Nephron (organoid): ENCODE results near the gene EEPD1.
"Not testable (repeated sequence)": the region's sequence is repeated elsewhere in the genome, so short reads cannot be mapped to it uniquely, and the experiment has no call there.

Source experiments
- H3K27ac Mint-ChIP-seq, 3 experiments: 2 replicates each; pipeline ENCODE4 v1.8.0; 2020; ENCODE audit warnings: mixed read lengths in 3 of 3, mild to moderate bottlenecking in 2 of 3, moderate library complexity in 1 of 3
- H3K27me3 Mint-ChIP-seq: 2 replicates; pipeline ENCODE4 v1.8.0; 2021; ENCODE audit warnings: low read depth, mild to moderate bottlenecking, moderate library complexity, mixed read lengths
- H3K36me3 Mint-ChIP-seq: 2 replicates; pipeline ENCODE4 v1.8.0; 2020; ENCODE audit warnings: low read depth, mixed read lengths
- H3K4me1 Mint-ChIP-seq: 2 replicates; pipeline ENCODE4 v1.8.0; 2020; ENCODE audit warnings: mixed read lengths
- H3K4me3 Mint-ChIP-seq, 3 experiments: 2 replicates each; pipeline ENCODE4 v1.8.0; 2020; ENCODE audit warnings: mild to moderate bottlenecking in 3 of 3, mixed read lengths in 3 of 3, moderate library complexity in 2 of 3
- H3K9me3 Mint-ChIP-seq: 2 replicates; pipeline ENCODE4 v1.8.0; 2020; ENCODE audit warnings: mixed read lengths
- TF ChIP-seq, protein P1 (sequence below), 3 experiments: fragments of 200-600 bp; sonication (generic); IDR thresholded peaks; one replicate each; pipeline ENCODE4 v1.5.0; 2021; ENCODE audit warnings: antibody characterized with exemption in 3 of 3; ENCODE audit not compliant: unreplicated experiment in 3 of 3

The EEPD1 gene

DNA sequence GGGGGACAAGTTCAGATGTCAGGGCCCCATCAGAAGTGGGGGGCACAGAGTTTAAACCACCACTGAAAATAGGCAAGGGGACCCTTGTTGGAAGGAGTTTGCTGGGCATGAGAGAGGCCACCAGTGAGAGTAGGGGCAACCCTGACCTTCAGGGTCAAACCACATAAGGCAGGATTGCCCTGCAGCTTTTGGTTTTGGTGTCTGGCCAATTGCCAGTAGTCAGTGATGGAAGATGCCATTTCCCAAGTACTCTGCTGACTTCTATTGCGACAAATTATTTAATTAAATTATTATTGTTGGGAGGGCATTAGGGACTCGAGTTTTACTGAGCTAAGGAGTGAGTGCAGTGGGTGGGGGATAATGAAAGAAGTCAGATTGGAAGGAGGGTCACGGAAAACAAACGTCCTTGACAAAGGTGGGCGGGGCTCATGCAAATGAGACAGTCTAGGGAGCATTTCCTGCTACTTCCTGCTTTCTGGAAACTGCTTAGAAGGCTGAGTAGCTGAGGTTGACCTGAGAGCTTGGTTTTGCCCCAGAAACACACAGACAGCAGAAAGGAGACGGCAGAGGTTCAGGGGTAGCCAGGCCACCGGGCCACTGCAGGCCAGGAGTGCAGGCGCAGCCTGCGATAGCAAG, 162.4 kb downstream of the EEPD1 start:
- H3K27me3 Mint-ChIP-seq, result peaks cover 3% of the 10 kb centered on the region
- TF ChIP-seq, protein P1, sequence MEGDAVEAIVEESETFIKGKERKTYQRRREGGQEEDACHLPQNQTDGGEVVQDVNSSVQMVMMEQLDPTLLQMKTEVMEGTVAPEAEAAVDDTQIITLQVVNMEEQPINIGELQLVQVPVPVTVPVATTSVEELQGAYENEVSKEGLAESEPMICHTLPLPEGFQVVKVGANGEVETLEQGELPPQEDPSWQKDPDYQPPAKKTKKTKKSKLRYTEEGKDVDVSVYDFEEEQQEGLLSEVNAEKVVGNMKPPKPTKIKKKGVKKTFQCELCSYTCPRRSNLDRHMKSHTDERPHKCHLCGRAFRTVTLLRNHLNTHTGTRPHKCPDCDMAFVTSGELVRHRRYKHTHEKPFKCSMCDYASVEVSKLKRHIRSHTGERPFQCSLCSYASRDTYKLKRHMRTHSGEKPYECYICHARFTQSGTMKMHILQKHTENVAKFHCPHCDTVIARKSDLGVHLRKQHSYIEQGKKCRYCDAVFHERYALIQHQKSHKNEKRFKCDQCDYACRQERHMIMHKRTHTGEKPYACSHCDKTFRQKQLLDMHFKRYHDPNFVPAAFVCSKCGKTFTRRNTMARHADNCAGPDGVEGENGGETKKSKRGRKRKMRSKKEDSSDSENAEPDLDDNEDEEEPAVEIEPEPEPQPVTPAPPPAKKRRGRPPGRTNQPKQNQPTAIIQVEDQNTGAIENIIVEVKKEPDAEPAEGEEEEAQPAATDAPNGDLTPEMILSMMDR (IDR thresholded peaks at IDR 0.05; ENCODE audit: unreplicated experiment in 3 of 3), result no peak
- H3K9me3 Mint-ChIP-seq, result peaks cover 3% of the 10 kb centered on the region
- H3K27ac Mint-ChIP-seq, result peak overlapping the region in 1 of 3 experiments; percentile 21
- H3K4me1 Mint-ChIP-seq, result peaks cover 18% of the 10 kb centered on the region
- H3K36me3 Mint-ChIP-seq, result peaks cover 2% of the 10 kb centered on the region
- H3K4me3 Mint-ChIP-seq, result no peak overlapping the region

GRCh38 chr7:36316319-36316718, 163.3 kb downstream of the EEPD1 start:
- Mint-ChIP-seq H3K4me3 (no peak overlapping the region), H3K36me3 (peaks cover 6% of the 10 kb centered on the region), H3K27ac (peak overlapping the region in 1 of 3 experiments; percentile 31), H3K4me1 (peaks cover 18% of the 10 kb centered on the region), H3K27me3 (peaks cover 1% of the 10 kb centered on the region), H3K9me3 (peaks cover 5% of the 10 kb centered on the region)
- TF ChIP-seq, protein P1 (IDR thresholded peaks at IDR 0.05; ENCODE audit: unreplicated experiment in 3 of 3), result no peak

GRCh38 chr7:36317276-36317675, 164.2 kb downstream of the EEPD1 start:
- no peak overlapping the region for H3K4me3 Mint-ChIP-seq
- H3K4me1 Mint-ChIP-seq, result peaks cover 18% of the 10 kb centered on the region
- no peaks in the 10 kb centered on the region for H3K27me3 Mint-ChIP-seq
- H3K27ac Mint-ChIP-seq, result no peak overlapping the region
- peaks cover 9% of the 10 kb centered on the region for H3K9me3 Mint-ChIP-seq
- TF ChIP-seq, protein P1 (IDR thresholded peaks at IDR 0.05; ENCODE audit: unreplicated experiment in 3 of 3), result no peak
- peaks cover 13% of the 10 kb centered on the region for H3K36me3 Mint-ChIP-seq

- Mint-ChIP-seq H3K4me1 (peaks cover 18% of the 10 kb centered on the region), H3K9me3 (peaks cover 18% of the 10 kb centered on the region), H3K27me3 (no peaks in the 10 kb centered on the region), H3K36me3 (peaks cover 21% of the 10 kb centered on the region), H3K4me3 (no peak overlapping the region), H3K27ac (no peak overlapping the region)
- TF ChIP-seq, protein P1 (IDR thresholded peaks at IDR 0.05; ENCODE audit: unreplicated experiment in 3 of 3), result no peak
These were observed 165.1 kb downstream of the EEPD1 start for GRCh38 chr7:36318116-36318515.

DNA sequence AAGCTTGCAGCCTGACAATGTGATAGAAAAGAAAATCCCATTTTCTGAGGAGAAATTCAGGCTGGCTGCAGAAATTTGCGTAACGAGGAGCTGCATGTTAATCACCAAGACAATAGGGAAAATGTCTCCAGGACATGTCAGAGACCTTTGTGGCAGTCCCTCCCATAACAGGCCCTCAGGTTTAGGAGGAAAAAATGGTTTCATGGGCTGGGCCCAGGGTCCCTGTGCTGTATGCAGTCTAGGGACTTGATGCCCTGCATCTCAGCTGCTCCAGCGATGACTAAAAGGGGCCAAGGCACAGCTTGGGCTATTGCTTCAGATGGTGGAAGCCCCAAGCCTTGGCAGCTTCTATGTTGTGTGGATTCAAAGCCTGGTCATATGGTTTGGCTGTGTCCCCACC, 168.2 kb downstream of the EEPD1 start:
- not testable (repeated sequence) for H3K27me3 Mint-ChIP-seq, H3K27ac Mint-ChIP-seq, H3K4me3 Mint-ChIP-seq
- Mint-ChIP-seq H3K9me3 (peaks cover 20% of the 10 kb centered on the region), H3K36me3 (peaks cover 27% of the 10 kb centered on the region), H3K4me1 (peaks cover 23% of the 10 kb centered on the region)

- Mint-ChIP-seq H3K4me1 (no peaks in the 10 kb centered on the region), H3K4me3 (no peak overlapping the region), H3K36me3 (peaks cover 28% of the 10 kb centered on the region), H3K27me3 (no peaks in the 10 kb centered on the region), H3K9me3 (no peaks in the 10 kb centered on the region), H3K27ac (no peak overlapping the region)
- TF ChIP-seq, protein P1 (IDR thresholded peaks at IDR 0.05; ENCODE audit: unreplicated experiment in 3 of 3), result no peak
These were observed 183.3 kb downstream of the EEPD1 start for GRCh38 chr7:36336390-36336789.
